ENCODE data around the gene POLR2C.
A peak's percentile ranks its signal among the peaks of the same experiment; 100 is the strongest.

GRCh38 chr16:57422026-57422944 lies 40.2 kb upstream of the POLR2C start:
- TF ChIP-seq CTCF (IDR thresholded peaks at IDR 0.05) (peak; percentile 30 to 60 (median 50)), POLR2AphosphoS5 (IDR thresholded peaks at IDR 0.05) (no peak), EP300 (IDR thresholded peaks at IDR 0.05) (no peak)

Measured in upper lobe of left lung (tissue), 4 donors.